OCI-LY7 (cell line): ENCODE results near the gene MAP3K20.

Experiments used
- EZH2phosphoT487 ChIP-seq: fragments of 200-600 bp; sonication (generic); IDR thresholded peaks from 2 replicates; pipeline ENCODE4 v1.6.1; 2018; ENCODE audit warnings: low read depth, borderline replicate concordance, mild to moderate bottlenecking, mixed run types, antibody characterized with exemption, low read length, moderate library complexity, mixed read lengths
- TF ChIP-seq, protein P1 (sequence below): fragments of 200-600 bp; sonication (generic); conservative IDR thresholded peaks from 2 replicates; pipeline ENCODE4 v1.5.1; 2014; ENCODE audit warnings: mild to moderate bottlenecking, antibody characterized with exemption, low read length, moderate library complexity, mixed read lengths

DNA sequence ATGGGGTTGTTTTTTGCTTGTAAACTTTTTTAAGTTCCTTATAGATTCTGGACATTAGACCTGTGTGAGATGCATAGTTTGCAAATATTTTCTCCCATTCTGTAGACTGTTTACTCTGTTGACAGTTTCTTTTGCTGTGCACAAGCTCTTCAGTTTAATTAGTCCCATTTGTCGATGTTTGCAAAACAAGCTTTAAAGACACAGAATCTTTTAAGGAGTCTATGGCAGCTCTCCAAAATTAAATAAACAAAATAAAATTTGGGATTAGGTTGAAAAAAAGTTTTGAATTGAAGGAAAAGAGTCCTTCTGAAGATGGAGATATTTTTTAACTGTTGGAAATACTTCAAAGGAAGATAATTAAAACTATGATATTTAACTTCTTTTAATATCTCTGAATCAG lies 88.8 kb downstream of the MAP3K20 start:
- TF ChIP-seq, protein P1, sequence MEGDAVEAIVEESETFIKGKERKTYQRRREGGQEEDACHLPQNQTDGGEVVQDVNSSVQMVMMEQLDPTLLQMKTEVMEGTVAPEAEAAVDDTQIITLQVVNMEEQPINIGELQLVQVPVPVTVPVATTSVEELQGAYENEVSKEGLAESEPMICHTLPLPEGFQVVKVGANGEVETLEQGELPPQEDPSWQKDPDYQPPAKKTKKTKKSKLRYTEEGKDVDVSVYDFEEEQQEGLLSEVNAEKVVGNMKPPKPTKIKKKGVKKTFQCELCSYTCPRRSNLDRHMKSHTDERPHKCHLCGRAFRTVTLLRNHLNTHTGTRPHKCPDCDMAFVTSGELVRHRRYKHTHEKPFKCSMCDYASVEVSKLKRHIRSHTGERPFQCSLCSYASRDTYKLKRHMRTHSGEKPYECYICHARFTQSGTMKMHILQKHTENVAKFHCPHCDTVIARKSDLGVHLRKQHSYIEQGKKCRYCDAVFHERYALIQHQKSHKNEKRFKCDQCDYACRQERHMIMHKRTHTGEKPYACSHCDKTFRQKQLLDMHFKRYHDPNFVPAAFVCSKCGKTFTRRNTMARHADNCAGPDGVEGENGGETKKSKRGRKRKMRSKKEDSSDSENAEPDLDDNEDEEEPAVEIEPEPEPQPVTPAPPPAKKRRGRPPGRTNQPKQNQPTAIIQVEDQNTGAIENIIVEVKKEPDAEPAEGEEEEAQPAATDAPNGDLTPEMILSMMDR, result no peak
- no peak for TF ChIP-seq EZH2phosphoT487
